Loucy (cell line): ENCODE data around the gene ARSG.
A peak's percentile ranks its signal among the peaks of the same experiment; 100 is the strongest.
"Not testable (repeated sequence)": the region's sequence is repeated elsewhere in the genome, so short reads cannot be mapped to it uniquely, and the experiment has no call there.

ENCODE experiments used
- H2AFZ ChIP-seq: fragments of 200-600 bp; sonication (generic); 2 replicates; pipeline ENCODE4 v1.6.0; 2016; ENCODE audit warnings: antibody characterized with exemption, mild to moderate bottlenecking, low read length, moderate library complexity
- H3F3A ChIP-seq: fragments of 200-600 bp; 2 replicates; pipeline ENCODE4 v1.6.0; 2016; ENCODE audit warnings: antibody characterized with exemption, low read depth, mild to moderate bottlenecking
- H3K27me3 ChIP-seq: fragments of 200-600 bp; sonication (generic); 2 replicates; pipeline ENCODE4 v1.6.1; 2014; ENCODE audit warnings: low read length, mild to moderate bottlenecking; ENCODE audit not compliant: insufficient read depth, poor library complexity, severe bottlenecking
- H3K36me3 ChIP-seq: fragments of 200-600 bp; sonication (generic); 2 replicates; pipeline ENCODE4 v1.6.1; 2016; ENCODE audit warnings: low read length; ENCODE audit not compliant: insufficient read depth
- H3K4me1 ChIP-seq: fragments of 200-600 bp; sonication (generic); 2 replicates; pipeline ENCODE4 v1.5.1; 2014; ENCODE audit warnings: low read length, mild to moderate bottlenecking; ENCODE audit not compliant: insufficient read depth, poor library complexity, severe bottlenecking
- H3K4me2 ChIP-seq: fragments of 200-600 bp; sonication (generic); 2 replicates; pipeline ENCODE4 v1.6.0; 2014; ENCODE audit warnings: antibody characterized with exemption, low read length, low read depth, mild to moderate bottlenecking; ENCODE audit not compliant: poor library complexity, severe bottlenecking
- H3K4me3 ChIP-seq: fragments of 200-600 bp; sonication (generic); 2 replicates; pipeline ENCODE4 v1.5.1; 2014; ENCODE audit warnings: low read length, mild to moderate bottlenecking, mixed read lengths; ENCODE audit not compliant: poor library complexity, severe bottlenecking
- H3K79me2 ChIP-seq: fragments of 200-600 bp; sonication (generic); 2 replicates; pipeline ENCODE4 v1.6.1; 2014; ENCODE audit warnings: low read length; ENCODE audit not compliant: insufficient read depth
- H3K9ac ChIP-seq: fragments of 200-600 bp; sonication (generic); 2 replicates; pipeline ENCODE4 v1.6.0; 2014; ENCODE audit warnings: mild to moderate bottlenecking, low read depth, low read length, moderate library complexity; ENCODE audit not compliant: poor library complexity, severe bottlenecking
- H3K9me2 ChIP-seq: fragments of 200-600 bp; sonication (generic); replicated peaks from 2 replicates; pipeline ENCODE4 v1.6.1; 2016; ENCODE audit warnings: low read depth, low read length, mixed read lengths
- H3K9me3 ChIP-seq: fragments of 200-600 bp; sonication (generic); 2 replicates; pipeline ENCODE4 v1.6.1; 2014; ENCODE audit warnings: mild to moderate bottlenecking, antibody characterized with exemption, low read length, low read depth; ENCODE audit not compliant: insufficient read depth
- H4K20me1 ChIP-seq: fragments of 200-600 bp; sonication (generic); 2 replicates; pipeline ENCODE4 v1.6.0; 2014; ENCODE audit warnings: antibody characterized with exemption, low read length, mild to moderate bottlenecking; ENCODE audit not compliant: insufficient read depth, poor library complexity, severe bottlenecking
- CTCF ChIP-seq: fragments of 200-600 bp; sonication (generic); conservative IDR thresholded peaks from 2 replicates; pipeline ENCODE4 v1.5.1; 2014; ENCODE audit warnings: mild to moderate bottlenecking, antibody characterized with exemption, low read length
- EZH2phosphoT487 ChIP-seq: fragments of 200-600 bp; IDR thresholded peaks from 2 replicates; pipeline ENCODE4 v1.6.1; 2018; ENCODE audit warnings: antibody characterized with exemption, mild to moderate bottlenecking, moderate library complexity, borderline replicate concordance

Gene ARSG

GRCh38 chr17:68277807-68278206 lies 13.5 kb upstream of the ARSG start:
- Histone ChIP-seq H3K36me3 (no peaks in the 10 kb centered on the region), H2AFZ (no peak overlapping the region), H3K9me2 (no peaks in the 10 kb centered on the region), H3K9ac (no peak overlapping the region), H3K27me3 (no peaks in the 10 kb centered on the region), H3F3A (no peaks in the 10 kb centered on the region), H3K79me2 (no peaks in the 10 kb centered on the region), H3K4me3 (no peak overlapping the region), H4K20me1 (no peaks in the 10 kb centered on the region), H3K9me3 (no peaks in the 10 kb centered on the region), H3K4me1 (no peaks in the 10 kb centered on the region), H3K4me2 (no peak overlapping the region)
- no peak for TF ChIP-seq EZH2phosphoT487
- TF ChIP-seq CTCF = no peak

GRCh38 chr17:68281965-68282364 lies 9.3 kb upstream of the ARSG start:
- not testable (repeated sequence) for H3K27me3 ChIP-seq, H3K4me2 ChIP-seq, H3K9me2 ChIP-seq, H3K36me3 ChIP-seq, H2AFZ ChIP-seq, H3K9me3 ChIP-seq, H3F3A ChIP-seq, H3K9ac ChIP-seq, H3K4me3 ChIP-seq, H4K20me1 ChIP-seq, H3K79me2 ChIP-seq, H3K4me1 ChIP-seq

DNA sequence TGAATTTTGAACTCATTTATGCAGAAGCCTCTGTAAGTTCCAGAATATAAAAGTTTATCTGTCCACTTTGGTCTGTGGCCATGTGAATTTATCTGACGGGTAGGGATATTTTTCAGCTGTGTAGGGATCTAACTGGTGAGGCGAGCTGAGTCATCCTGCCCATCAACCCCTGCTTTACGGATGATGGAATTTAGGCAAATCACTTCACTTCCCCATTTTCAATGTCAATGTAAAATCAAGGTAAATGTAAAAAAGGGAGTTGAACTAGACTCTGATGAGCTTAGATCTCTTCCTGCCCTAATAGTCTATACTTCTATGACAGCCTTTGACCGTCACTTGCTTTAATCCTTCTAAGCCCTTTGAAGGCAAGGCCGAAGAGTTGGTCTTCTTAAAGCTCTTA lies 2.9 kb upstream of the ARSG start:
- no peak for TF ChIP-seq EZH2phosphoT487
- no peak for TF ChIP-seq CTCF
- no peak overlapping the region for H3K9ac ChIP-seq
- no peak overlapping the region for H3K4me3 ChIP-seq
- no peaks in the 10 kb centered on the region for H3K36me3 ChIP-seq
- peaks cover 5% of the 10 kb centered on the region; the same call in 1 of the 2 replicates for H3F3A ChIP-seq
- H3K79me2 ChIP-seq = 0 out of 2 replicates have a peak, but pooled peaks cover 3% of the 10 kb centered on the region
- H3K4me1 ChIP-seq = peaks cover 24% of the 10 kb centered on the region
- H3K9me2 ChIP-seq = no peaks in the 10 kb centered on the region
- H4K20me1 ChIP-seq = no peaks in the 10 kb centered on the region
- no peaks in the 10 kb centered on the region for H3K27me3 ChIP-seq
- H2AFZ ChIP-seq = no peak overlapping the region
- H3K9me3 ChIP-seq = no peaks in the 10 kb centered on the region
- H3K4me2 ChIP-seq = no peak overlapping the region

DNA sequence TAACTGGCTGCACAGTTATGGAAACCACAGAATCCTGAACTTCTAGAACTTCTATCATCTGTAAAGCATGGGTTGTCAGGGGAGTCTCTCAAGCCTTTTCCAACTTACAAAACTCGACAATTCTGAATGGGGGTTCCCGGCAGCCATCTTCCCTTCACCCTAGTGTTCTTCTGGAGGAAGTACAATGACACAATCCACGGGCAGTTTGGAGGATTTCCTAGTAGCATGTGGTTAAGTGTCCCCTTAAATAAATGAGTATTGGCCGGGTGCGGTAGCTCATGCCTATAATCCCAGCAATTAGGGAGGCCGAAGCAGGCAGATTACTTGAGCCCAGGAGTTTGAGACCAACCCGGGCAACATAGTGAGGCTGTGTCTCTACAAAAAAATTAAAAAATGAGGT lies 2.5 kb upstream of the ARSG start:
- peaks cover 24% of the 10 kb centered on the region for H3K4me1 ChIP-seq
- no peak overlapping the region for H3K9ac ChIP-seq
- no peaks in the 10 kb centered on the region for H3K9me3 ChIP-seq
- no peak overlapping the region for H3K4me3 ChIP-seq
- no peaks in the 10 kb centered on the region for H3K9me2 ChIP-seq
- 0 out of 2 replicates have a peak, but pooled peaks cover 3% of the 10 kb centered on the region for H3K79me2 ChIP-seq
- H3K4me2 ChIP-seq = no peak overlapping the region
- H3K36me3 ChIP-seq = no peaks in the 10 kb centered on the region
- no peaks in the 10 kb centered on the region for H3K27me3 ChIP-seq
- peaks cover 5% of the 10 kb centered on the region; the same call in 1 of the 2 replicates for H3F3A ChIP-seq
- H4K20me1 ChIP-seq = no peaks in the 10 kb centered on the region
- TF ChIP-seq EZH2phosphoT487 (no peak), CTCF (peak; percentile 35; the same call in 1 of the 2 replicates)
- H2AFZ ChIP-seq = no peak overlapping the region
